ENCODE results near the gene RGS7. TPM values are rescaled to one million over a fixed set of nuclear protein-coding genes. Genes with fewer than 3 reads are reported as not detected.

The RGS7 gene
- polyA plus RNA-seq, 2 of the 4 experiments (the other 2 are of a cell fraction), result 0.08 TPM; not detected in 1

DNA sequence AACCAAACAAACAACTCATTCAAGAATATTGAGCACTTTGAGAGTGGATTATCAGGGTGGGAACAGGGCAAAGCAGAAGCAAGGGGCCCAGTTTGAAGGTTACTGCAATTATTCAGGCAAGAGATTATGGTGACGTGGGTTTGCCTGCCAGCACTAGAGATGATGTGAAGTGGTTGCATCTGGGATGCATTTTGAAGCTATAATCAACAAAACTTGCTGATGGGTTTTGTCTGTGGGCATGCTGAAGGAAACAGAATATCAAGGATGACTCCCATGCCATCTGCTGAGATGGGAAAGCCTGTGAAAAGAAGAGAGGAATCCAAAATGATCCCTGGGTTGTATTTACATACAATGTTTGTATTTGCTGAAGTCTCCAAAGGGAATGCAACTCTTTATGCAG, 520.7 kb downstream of the RGS7 start:
- no peak overlapping the region for H3K4me2 ChIP-seq
- H3K4me3 ChIP-seq, result no peak overlapping the region
- DNase-seq (ENCODE audit: low read depth in 1 of 2, low spot score in 1 of 2), result no peak
- no peak for FAIRE-seq
- WGBS (ENCODE audit: missing lambda C conversion rate), result 42% methylated on average over 1 of the region's 1 CpG
- CTCF ChIA-PET, result no interaction called here
- H3K4me1 ChIP-seq, result no peaks in the 10 kb centered on the region
- no peak overlapping the region for H3K27ac ChIP-seq
- no peak for ATAC-seq
- POLR2A ChIA-PET, result no interaction called here
- no peaks in the 10 kb centered on the region for H3K9me3 ChIP-seq
- TF ChIP-seq RAD21 (conservative IDR thresholded peaks at IDR 0.05 in 1 of 2, IDR thresholded peaks at IDR 0.05 in 1 of 2), result no peak
- no peak for TF ChIP-seq KDM5A (IDR thresholded peaks at IDR 0.05)
- TF ChIP-seq EHF (CRISPR knock-in tag; IDR thresholded peaks at IDR 0.05), result no peak
- TF ChIP-seq, protein P1, sequence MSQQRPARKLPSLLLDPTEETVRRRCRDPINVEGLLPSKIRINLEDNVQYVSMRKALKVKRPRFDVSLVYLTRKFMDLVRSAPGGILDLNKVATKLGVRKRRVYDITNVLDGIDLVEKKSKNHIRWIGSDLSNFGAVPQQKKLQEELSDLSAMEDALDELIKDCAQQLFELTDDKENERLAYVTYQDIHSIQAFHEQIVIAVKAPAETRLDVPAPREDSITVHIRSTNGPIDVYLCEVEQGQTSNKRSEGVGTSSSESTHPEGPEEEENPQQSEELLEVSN (IDR thresholded peaks at IDR 0.05; ENCODE audit: borderline replicate concordance, low read depth), result no peak
- TF ChIP-seq RNF2 (IDR thresholded peaks at IDR 0.05; ENCODE audit: borderline replicate concordance, low read depth), result no peak
- no peak for TF ChIP-seq HOXA7 (CRISPR knock-in tag; IDR thresholded peaks at IDR 0.05)
- TF ChIP-seq ZNF302 (CRISPR knock-in tag; IDR thresholded peaks at IDR 0.05), result no peak
- TF ChIP-seq ZSCAN20 (CRISPR knock-in tag; IDR thresholded peaks at IDR 0.05), result no peak

GRCh38 chr1:240835291-240835690, 521.7 kb downstream of the RGS7 start:
- POLR2A ChIA-PET, result no interaction called here
- WGBS (ENCODE audit: missing lambda C conversion rate), result 66% methylated on average over 9 of the region's 9 CpGs
- no peak overlapping the region for H3K27ac ChIP-seq
- FAIRE-seq (no peak), ATAC-seq (no peak), DNase-seq (ENCODE audit: low read depth in 1 of 2, low spot score in 1 of 2) (no peak)
- no peaks in the 10 kb centered on the region for H3K4me1 ChIP-seq
- no peak overlapping the region for H3K4me3 ChIP-seq
- H3K9me3 ChIP-seq, result no peaks in the 10 kb centered on the region
- TF ChIP-seq REST (IDR thresholded peaks at IDR 0.05), result no peak
- CTCF ChIA-PET, result no interaction called here
- H3K4me2 ChIP-seq, result no peak overlapping the region

DNA sequence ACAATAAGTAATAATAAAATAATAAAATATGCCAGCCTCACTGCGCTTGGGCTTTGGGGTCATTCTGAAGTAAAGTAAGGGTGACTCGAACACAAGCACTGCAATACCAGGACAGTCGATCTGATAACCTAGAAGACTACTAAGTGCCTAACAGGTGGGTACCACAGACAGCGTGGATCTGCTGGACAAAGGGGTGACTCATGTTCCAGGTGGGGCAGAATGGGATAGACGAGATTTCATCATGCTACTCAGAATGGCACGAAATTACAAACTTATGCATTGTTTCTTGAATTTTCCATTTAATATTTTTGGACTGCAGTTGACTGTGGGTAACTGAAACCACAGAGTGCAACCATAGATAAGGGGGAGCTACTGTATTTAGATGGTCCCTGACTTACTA, 523.9 kb downstream of the RGS7 start:
- no peaks in the 10 kb centered on the region for H3K4me1 ChIP-seq
- no peak for DNase-seq (ENCODE audit: low read depth in 1 of 2, low spot score in 1 of 2)
- CTCF ChIA-PET, result no interaction called here
- WGBS (ENCODE audit: missing lambda C conversion rate), result 41% methylated on average over 6 of the region's 6 CpGs
- no peak overlapping the region for H3K4me2 ChIP-seq
- POLR2A ChIA-PET, result no interaction called here
- ATAC-seq, result no peak
- H3K27ac ChIP-seq, result no peak overlapping the region
- TF ChIP-seq TP53 (CRISPR knock-in tag; IDR thresholded peaks at IDR 0.05), result no peak
- TF ChIP-seq HOXA7 (CRISPR knock-in tag; IDR thresholded peaks at IDR 0.05), result no peak
- TF ChIP-seq ZC3H11A (IDR thresholded peaks at IDR 0.05), result no peak
- TF ChIP-seq SMC3 (IDR thresholded peaks at IDR 0.05), result no peak
- TF ChIP-seq MAZ (IDR thresholded peaks at IDR 0.05; ENCODE audit: borderline replicate concordance, low read depth, low read length), result no peak
- TF ChIP-seq RAD21 (conservative IDR thresholded peaks at IDR 0.05 in 1 of 2, IDR thresholded peaks at IDR 0.05 in 1 of 2), result no peak
- TF ChIP-seq PBX3 (IDR thresholded peaks at IDR 0.05), result no peak
- no peak for TF ChIP-seq JUN (IDR thresholded peaks at IDR 0.05)
- no peak for TF ChIP-seq RNF2 (IDR thresholded peaks at IDR 0.05; ENCODE audit: borderline replicate concordance, low read depth)
- TF ChIP-seq ELK1 (IDR thresholded peaks at IDR 0.05; ENCODE audit: low read depth, low read length), result no peak
- no peak for TF ChIP-seq NFE2L2 (conservative IDR thresholded peaks at IDR 0.05; ENCODE audit: low read length)
- H3K4me3 ChIP-seq, result no peak overlapping the region
- no peak for FAIRE-seq
- H3K9me3 ChIP-seq, result no peaks in the 10 kb centered on the region
